Measurements from ENCODE around the gene MAMLD1.

MAMLD1 gene

DNA sequence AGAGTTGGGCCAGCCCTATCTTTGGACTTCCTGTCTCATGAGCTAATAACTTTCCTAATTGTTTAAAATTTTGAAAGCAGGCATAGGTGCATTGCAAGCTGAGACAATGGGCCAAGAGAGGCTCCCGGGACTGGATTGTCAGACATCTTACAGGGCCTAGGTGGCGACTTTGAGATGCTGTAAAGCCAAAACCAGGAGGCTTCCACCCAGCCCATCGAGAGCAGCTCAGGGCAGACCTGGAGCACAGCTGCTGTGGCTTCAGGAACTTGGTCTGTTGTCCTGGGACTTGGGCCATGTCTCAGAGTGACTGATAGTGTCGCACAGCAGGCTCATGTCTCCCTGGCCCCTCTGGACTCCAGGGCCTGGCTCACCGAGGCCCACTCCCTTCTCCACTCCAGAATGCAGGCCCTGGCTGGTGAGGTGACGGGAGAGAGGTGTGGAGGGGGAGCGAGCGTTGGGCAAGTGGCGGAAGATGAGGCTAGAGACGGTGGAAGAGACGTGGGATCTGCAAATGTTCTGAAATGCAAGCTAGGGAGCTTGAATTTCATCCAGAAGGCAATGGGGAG lies 181.2 kb downstream of the MAMLD1 start:
- TF ChIP-seq GATA2 (IDR thresholded peaks at IDR 0.05; ENCODE audit: low read depth, low read length) (no peak), GATA3 (IDR thresholded peaks at IDR 0.05; ENCODE audit: low read depth, low read length) (no peak)

DNA sequence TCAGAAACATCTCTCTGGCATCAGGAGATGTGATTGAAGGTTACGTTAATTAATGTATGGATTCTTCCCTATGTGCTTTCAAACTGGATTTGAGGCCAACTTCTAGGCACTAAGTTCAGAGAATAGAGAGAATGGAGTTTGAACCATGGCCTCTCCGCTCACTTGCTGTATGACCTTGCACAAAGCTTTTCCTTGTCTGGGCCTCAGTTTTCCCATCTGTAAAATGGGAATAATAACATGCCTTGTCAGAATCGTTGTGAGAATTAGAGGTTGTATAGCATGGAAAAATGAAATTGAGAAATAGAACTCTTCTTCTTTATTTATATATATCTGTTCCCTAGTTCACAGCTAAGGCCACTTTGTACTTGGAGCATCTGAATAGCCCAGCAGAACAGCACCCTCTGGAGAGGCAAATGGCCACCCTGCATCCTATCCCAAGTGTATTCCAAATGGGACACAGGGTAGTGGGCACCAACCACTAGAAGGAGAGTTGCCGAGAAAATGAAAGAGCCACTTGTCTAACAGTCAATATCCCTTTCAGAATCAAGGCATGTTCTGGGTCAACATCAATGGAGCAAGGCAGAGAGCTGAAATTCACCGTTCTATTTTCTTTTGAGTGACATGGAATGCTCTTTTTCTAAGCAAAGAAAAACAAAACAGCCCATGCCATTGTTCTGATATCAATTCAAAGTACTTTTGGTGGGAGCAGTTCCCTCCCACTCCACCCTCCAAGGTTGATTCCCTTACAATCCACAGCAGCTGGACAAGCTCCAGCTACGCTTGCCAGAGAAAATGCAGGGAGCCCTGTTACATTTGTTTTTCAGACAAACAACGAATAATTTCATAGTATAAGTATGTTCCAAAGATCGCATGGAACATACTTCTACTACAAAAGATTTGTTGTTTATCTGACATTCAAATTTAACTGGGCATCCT lies 182.0 kb downstream of the MAMLD1 start:
- TF ChIP-seq GATA2 (IDR thresholded peaks at IDR 0.05; ENCODE audit: low read depth, low read length) = no peak
- TF ChIP-seq GATA3 (IDR thresholded peaks at IDR 0.05; ENCODE audit: low read depth, low read length) = no peak

DNA sequence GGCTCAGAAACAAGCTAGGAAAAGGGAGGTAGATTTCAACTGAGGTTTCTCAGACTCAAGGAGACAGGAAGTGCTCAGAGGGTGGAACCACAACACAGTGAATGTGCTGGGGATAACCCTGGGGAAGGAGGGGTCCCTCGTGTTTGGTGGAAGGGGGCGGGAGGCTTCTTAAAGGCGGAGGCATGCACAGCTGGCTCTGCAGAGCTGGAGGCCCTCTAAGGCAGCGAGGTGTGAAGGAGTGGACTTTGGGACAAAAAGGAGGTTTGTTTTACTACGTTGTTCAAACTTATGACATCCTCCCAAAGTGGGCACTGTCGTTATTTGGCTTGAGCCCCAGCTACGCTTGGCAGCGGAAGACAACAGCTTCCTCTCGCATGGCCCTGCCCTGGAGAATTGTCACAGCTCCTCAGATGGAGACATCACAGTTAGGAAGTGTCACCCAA lies 183.6 kb downstream of the MAMLD1 start:
- TF ChIP-seq GATA3 (IDR thresholded peaks at IDR 0.05; ENCODE audit: low read depth, low read length) = no peak

DNA sequence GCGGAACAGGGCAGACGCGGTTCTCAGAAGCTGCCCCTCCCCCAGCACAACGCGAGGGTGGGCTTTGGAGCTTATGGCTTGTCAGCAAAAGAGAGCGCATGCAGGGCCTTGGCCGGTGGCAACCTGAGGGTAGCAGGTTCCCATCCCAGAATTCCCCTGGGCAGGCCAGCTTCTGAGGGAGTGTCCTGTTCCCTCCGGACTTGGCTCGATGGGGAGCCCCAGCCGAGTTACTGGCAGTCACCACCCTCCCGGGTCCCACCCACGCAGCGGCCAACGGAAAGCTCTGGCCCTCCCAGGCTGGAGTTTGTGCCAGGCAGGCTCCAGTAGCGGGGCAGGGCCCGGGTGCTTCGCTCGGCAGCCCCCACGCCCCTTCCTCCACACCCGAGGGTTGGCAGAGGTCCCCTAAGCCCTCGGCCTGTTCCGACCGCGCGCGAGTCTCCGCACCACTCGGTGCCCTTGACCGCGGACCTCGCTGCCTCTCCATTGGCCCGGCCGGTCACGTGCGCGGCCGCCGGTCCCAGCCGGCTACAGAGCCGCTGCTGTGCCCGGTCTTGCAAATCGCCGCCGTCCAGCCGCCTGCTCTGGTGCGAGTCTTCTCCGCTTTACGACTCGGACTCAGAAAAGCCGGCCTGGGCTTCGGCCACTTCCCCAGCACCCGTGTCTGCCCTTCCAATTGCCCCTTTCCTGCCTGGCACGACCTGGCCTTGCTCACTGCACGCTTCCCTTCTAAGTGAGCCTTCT lies 184.4 kb downstream of the MAMLD1 start:
- no peak for TF ChIP-seq GATA2 (IDR thresholded peaks at IDR 0.05; ENCODE audit: low read depth, low read length)
- no peak for TF ChIP-seq GATA3 (IDR thresholded peaks at IDR 0.05; ENCODE audit: low read depth, low read length)

DNA sequence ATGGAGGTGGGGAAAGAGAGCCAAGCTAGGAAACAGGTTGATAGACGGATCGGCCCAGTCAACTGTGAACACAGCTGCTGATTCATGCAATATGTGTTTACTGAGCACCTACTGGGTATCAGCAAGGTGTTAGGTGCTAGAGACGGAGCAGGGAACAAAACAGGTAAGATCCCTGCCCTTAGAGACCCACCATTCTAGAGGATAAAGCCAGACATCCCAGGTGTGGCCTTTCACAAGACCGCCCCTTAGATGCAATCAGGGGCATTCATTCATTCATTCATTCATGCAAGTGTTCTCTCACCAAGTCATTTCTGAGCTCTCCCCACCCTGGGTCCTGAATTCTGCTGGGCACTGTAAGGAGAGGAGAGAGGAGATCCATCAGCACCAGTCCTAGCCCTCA lies 185.1 kb downstream of the MAMLD1 start:
- TF ChIP-seq GATA3 (IDR thresholded peaks at IDR 0.05; ENCODE audit: low read depth, low read length) (no peak), GATA2 (IDR thresholded peaks at IDR 0.05; ENCODE audit: low read depth, low read length) (no peak)

DNA sequence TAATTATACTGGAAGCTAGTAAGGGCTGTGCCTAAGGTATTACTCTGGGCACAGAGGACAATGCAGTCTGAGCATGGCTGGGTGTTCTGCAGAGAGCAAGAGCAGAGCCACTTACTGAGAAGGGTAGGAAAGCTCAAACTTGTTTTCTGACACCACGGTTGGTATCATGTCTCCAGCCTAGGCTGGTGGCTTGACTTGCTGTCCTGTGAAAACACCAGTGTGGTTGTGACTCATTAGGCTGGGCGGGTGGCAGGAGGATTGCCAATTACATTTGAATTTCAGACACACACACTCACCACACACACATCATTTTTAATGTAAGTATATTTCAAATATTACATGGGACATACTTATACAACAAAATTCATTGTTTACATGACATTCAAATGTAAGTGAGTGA lies 185.6 kb downstream of the MAMLD1 start:
- TF ChIP-seq GATA3 (IDR thresholded peaks at IDR 0.05; ENCODE audit: low read depth, low read length) (no peak), GATA2 (IDR thresholded peaks at IDR 0.05; ENCODE audit: low read depth, low read length) (no peak)

DNA sequence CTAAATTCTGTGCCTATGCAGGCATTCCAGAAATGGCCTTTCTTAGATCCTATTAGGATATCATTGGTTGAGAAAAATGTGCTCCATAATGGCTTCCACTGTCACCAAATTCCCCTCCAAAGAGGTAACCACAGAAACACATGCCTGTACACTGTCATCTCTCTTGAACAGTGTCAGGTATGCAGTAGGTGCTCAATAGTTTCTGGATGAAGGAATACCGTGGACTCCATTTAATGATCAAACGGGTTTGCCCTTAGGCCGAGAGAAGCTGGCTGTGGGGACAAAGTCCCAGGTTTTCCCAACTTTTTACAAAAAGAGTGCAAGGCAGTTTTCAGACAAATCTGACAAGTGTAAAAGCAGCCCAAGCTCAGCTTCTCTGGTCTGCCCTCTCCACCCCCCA lies 188.8 kb downstream of the MAMLD1 start:
- TF ChIP-seq GATA2 (IDR thresholded peaks at IDR 0.05; ENCODE audit: low read depth, low read length) = no peak
- TF ChIP-seq GATA3 (IDR thresholded peaks at IDR 0.05; ENCODE audit: low read depth, low read length) = no peak

DNA sequence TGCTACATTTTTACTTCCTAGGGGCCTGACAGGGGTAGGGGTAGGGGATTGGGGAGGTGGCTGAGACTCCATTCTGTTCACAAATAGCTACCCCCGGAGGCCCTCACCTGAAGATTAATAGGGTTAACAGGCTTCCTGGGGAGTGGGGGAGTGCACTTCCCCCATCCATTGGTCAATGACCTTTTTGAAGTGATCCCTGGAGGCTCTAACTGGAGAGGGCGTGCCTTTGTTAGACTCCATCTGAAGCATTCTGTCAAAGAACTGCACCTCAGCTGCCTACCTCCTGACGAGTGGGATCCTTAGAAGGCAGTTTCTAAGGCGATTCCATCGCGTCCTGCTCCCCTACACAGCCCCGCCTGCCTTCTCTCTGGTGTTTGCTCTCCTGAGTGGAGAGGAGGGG lies 195.3 kb downstream of the MAMLD1 start:
- TF ChIP-seq GATA2 (IDR thresholded peaks at IDR 0.05; ENCODE audit: low read depth, low read length) = no peak
- no peak for TF ChIP-seq GATA3 (IDR thresholded peaks at IDR 0.05; ENCODE audit: low read depth, low read length)
